HG03442 (cell line): ENCODE results near the gene KIDINS220.
A peak's percentile ranks its signal among the peaks of the same experiment; 100 is the strongest.
"Not testable (repeated sequence)": the region's sequence is repeated elsewhere in the genome, so short reads cannot be mapped to it uniquely, and the experiment has no call there.

Experiments
- ATAC-seq: cut with Tn5 transposase; IDR thresholded peaks from one replicate; pipeline ENCODE4 v1.9.1; 2021; ENCODE audit warnings: mild to moderate bottlenecking, moderate library complexity; ENCODE audit not compliant: unreplicated experiment

KIDINS220 gene

GRCh38 chr2:8754106-8754776, 83.2 kb downstream of the KIDINS220 start:
- ATAC-seq, result no peak

- ATAC-seq, result no peak
Observed at GRCh38 chr2:8753609-8754008, 83.8 kb downstream of the KIDINS220 start.

- peak; percentile 66 for ATAC-seq
Observed at GRCh38 chr2:8752385-8752784, 85.0 kb downstream of the KIDINS220 start.

- ATAC-seq, result no peak
Observed at GRCh38 chr2:8750221-8750620, 87.2 kb downstream of the KIDINS220 start.

- no peak for ATAC-seq
Observed at GRCh38 chr2:8743261-8743660, 94.2 kb downstream of the KIDINS220 start.

- ATAC-seq, result no peak
Observed at GRCh38 chr2:8740136-8740535, 97.3 kb downstream of the KIDINS220 start.

- ATAC-seq, result no peak
Observed at GRCh38 chr2:8737571-8738175, 99.7 kb downstream of the KIDINS220 start.

- ATAC-seq, result no peak
Observed at GRCh38 chr2:8732601-8733000, 104.8 kb downstream of the KIDINS220 start.

- no peak for ATAC-seq
Observed at GRCh38 chr2:8729939-8730338, 107.5 kb downstream of the KIDINS220 start.

GRCh38 chr2:8729101-8729500, 108.3 kb downstream of the KIDINS220 start:
- not testable (repeated sequence) for ATAC-seq

- no peak for ATAC-seq
Observed at GRCh38 chr2:8728305-8729015, 109.0 kb downstream of the KIDINS220 start.

- ATAC-seq, result no peak
Observed at GRCh38 chr2:8725838-8726237, 111.6 kb downstream of the KIDINS220 start.

GRCh38 chr2:8722986-8723385, 114.4 kb downstream of the KIDINS220 start:
- no peak for ATAC-seq

- no peak for ATAC-seq
Observed at GRCh38 chr2:8721410-8721809, 116.0 kb downstream of the KIDINS220 start.

GRCh38 chr2:8720741-8721140, 116.7 kb downstream of the KIDINS220 start:
- no peak for ATAC-seq

GRCh38 chr2:8719528-8719927, 117.9 kb downstream of the KIDINS220 start:
- no peak for ATAC-seq

GRCh38 chr2:8714971-8715370, 122.4 kb downstream of the KIDINS220 start:
- no peak for ATAC-seq

GRCh38 chr2:8714283-8714682, 123.1 kb downstream of the KIDINS220 start:
- ATAC-seq, result no peak

GRCh38 chr2:8710951-8711350, 126.5 kb downstream of the KIDINS220 start:
- ATAC-seq, result no peak

GRCh38 chr2:8709611-8710010, 127.8 kb downstream of the KIDINS220 start:
- ATAC-seq, result no peak

- no peak for ATAC-seq
Observed at GRCh38 chr2:8704906-8705305, 132.5 kb downstream of the KIDINS220 start.
